ENCODE results near the gene DHRS7B.

- TF ChIP-seq CTCF (IDR thresholded peaks at IDR 0.05) (no peak), FOXJ3 (CRISPR knock-in tag; IDR thresholded peaks at IDR 0.05) (no peak)
Observed at GRCh38 chr17:21164620-21165019, 37.9 kb downstream of the DHRS7B start.

Data from SK-N-SH (cell line).